Thyroid gland (tissue), 4 donors: Measurements from ENCODE around the gene GATA6. TPM values are rescaled to one million over a fixed set of nuclear protein-coding genes. Genes with fewer than 3 reads are reported as not detected.
"Not testable (repeated sequence)": the region's sequence is repeated elsewhere in the genome, so short reads cannot be mapped to it uniquely, and the experiment has no call there.

ENCODE experiments used
- DNase-seq, 2 donors: peaks; one replicate each; pipeline ENCODE4 v3.0.0-alpha.2; 2019
- H3K27ac ChIP-seq, 3 donors: fragments of 200-600 bp; sonication (generic); 1 replicate in 2 of 3; 2 replicates in 1 of 3; pipeline ENCODE4 v1.5.1; 2016 to 2019; ENCODE audit warnings: mild to moderate bottlenecking in 1 of 3, moderate library complexity in 1 of 3
- H3K27me3 ChIP-seq: fragments of 200-600 bp; sonication (generic); one replicate; pipeline ENCODE4 v1.5.1; 2019
- H3K36me3 ChIP-seq, 2 donors: fragments of 200-600 bp; sonication (generic); one replicate each; pipeline ENCODE4 v1.5.1; 2016 to 2019
- H3K4me1 ChIP-seq, 2 donors: fragments of 200-600 bp; sonication (generic); one replicate each; pipeline ENCODE4 v1.5.1; 2017 to 2019
- H3K4me3 ChIP-seq, 3 donors: fragments of 200-600 bp; sonication (generic); replicated peaks in 1 of 3; 1 replicate in 2 of 3; 2 replicates in 1 of 3; pipeline ENCODE4 v1.5.1; 2016; ENCODE audit warnings: mild to moderate bottlenecking in 1 of 3
- H3K9me3 ChIP-seq: fragments of 200-600 bp; sonication (generic); one replicate; pipeline ENCODE4 v1.5.1; 2017
- CTCF ChIP-seq, 6 experiments: fragments of 200-600 bp in 3 of 6; fragments of 450-650 bp in 3 of 6; sonication (generic) in 3 of 6; IDR thresholded peaks; one replicate each; pipeline ENCODE4 v1.5.1; 2016 to 2019; ENCODE audit warnings: antibody characterized with exemption in 6 of 6, mild to moderate bottlenecking in 2 of 6, inconsistent platforms in 1 of 6, moderate library complexity in 1 of 6
- POLR2A ChIP-seq, 2 donors: fragments of 450-650 bp; IDR thresholded peaks; one replicate each; pipeline ENCODE4 v1.6.1; 2017; ENCODE audit warnings: antibody characterized with exemption in 2 of 2, mild to moderate bottlenecking in 2 of 2, moderate library complexity in 1 of 2
- WGBS, 2 donors: methylation state at CpG; one replicate each; pipeline ENCODE4 v1.1.5; 2017; 5-methylcytosine and 5-hydroxymethylcytosine counted together
- intact Hi-C: fragments of 100-400 bp; cut with DNase I; formaldehyde crosslinking; loops from one replicate; pipeline ENCODE4 v1.15.1; 2023
- total RNA-seq, 4 donors: library from RNA; depleted of rRNA; stranded (reverse); fragments of >200 nt; gene quantifications; one replicate each; pipeline ENCODE4 v1.2.3, GENCODE V29; 2016

GATA6 gene
- total RNA-seq, 4 donors from 2014 or later, result 8.5 to 18.9 (median 15.1) TPM

DNA sequence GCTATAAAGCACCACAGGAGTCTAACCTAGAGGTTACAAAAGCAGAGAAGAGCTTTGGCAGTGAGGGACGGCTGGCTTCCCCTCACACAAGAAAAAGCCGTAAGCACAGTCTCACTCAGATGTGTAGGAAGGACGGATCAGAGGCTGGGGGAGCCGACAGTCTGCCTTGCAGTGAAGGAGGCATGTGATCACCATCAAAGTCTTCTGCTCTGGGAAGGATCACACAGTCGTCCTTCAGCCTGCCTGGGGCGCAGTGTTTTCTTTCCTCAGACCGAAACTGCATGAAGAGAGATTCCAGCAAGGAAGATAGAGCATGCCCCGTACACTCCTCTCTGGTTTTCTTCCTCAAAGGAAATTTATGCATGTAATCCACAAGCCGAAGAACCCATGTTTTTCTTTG is 24.1 kb downstream of the GATA6 start:
- Histone ChIP-seq H3K36me3 (no peaks in the 10 kb centered on the region), H3K4me3 (no peak overlapping the region), H3K9me3 (no peaks in the 10 kb centered on the region), H3K27ac (no peak overlapping the region), H3K4me1 (peaks cover 7 to 10% of the 10 kb centered on the region in 2 donors), H3K27me3 (no peaks in the 10 kb centered on the region)
- intact Hi-C loops, result no loop called here
- 69 to 71% methylated on average over 9 of the region's 9 CpGs for WGBS, 2 donors
- no peak for TF ChIP-seq CTCF (IDR thresholded peaks at IDR 0.05)
- TF ChIP-seq POLR2A (IDR thresholded peaks at IDR 0.05), result no peak
- no peak for DNase-seq

- Histone ChIP-seq H3K36me3 (no peaks in the 10 kb centered on the region), H3K4me1 (peaks cover 7 to 10% of the 10 kb centered on the region in 2 donors), H3K9me3 (no peaks in the 10 kb centered on the region), H3K27me3 (no peaks in the 10 kb centered on the region), H3K4me3 (no peak overlapping the region), H3K27ac (no peak overlapping the region)
- intact Hi-C loops, result no loop called here
- DNase-seq, result no peak
- 40 to 44% methylated on average over 7 of the region's 7 CpGs for WGBS, 2 donors
- TF ChIP-seq POLR2A (IDR thresholded peaks at IDR 0.05) (no peak), CTCF (IDR thresholded peaks at IDR 0.05) (no peak)
Measured at GRCh38 chr18:22194151-22194598, 24.8 kb downstream of the GATA6 start.

DNA sequence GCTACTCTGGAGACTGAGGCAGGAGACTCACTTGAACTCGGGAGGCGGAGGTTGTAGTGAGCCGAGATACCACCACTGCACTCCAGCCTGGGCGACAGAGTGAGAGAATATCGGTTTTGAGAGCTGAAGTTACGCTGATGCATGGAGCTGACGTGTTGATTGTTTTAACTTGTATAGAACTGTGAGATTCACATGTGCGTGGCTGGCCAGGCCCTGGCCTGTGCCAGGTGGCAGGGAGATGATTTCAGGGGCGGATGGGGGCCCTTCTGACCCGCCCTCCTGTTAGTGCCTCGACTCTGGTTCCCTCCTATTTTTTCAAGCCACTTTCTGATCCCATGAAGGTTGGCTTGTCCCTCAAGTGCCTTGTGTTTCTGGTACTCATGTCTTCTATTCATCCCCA is 25.7 kb downstream of the GATA6 start:
- Histone ChIP-seq H3K4me1 (peaks cover 7 to 10% of the 10 kb centered on the region in 2 donors), H3K9me3 (no peaks in the 10 kb centered on the region), H3K27me3 (no peaks in the 10 kb centered on the region), H3K27ac (no peak overlapping the region), H3K36me3 (no peaks in the 10 kb centered on the region), H3K4me3 (no peak overlapping the region)
- 86% methylated on average over 11 of the region's 11 CpGs for WGBS, 2 donors
- DNase-seq, result no peak
- TF ChIP-seq POLR2A (IDR thresholded peaks at IDR 0.05) (no peak), CTCF (IDR thresholded peaks at IDR 0.05) (no peak)
- intact Hi-C loops, result no loop called here

DNA sequence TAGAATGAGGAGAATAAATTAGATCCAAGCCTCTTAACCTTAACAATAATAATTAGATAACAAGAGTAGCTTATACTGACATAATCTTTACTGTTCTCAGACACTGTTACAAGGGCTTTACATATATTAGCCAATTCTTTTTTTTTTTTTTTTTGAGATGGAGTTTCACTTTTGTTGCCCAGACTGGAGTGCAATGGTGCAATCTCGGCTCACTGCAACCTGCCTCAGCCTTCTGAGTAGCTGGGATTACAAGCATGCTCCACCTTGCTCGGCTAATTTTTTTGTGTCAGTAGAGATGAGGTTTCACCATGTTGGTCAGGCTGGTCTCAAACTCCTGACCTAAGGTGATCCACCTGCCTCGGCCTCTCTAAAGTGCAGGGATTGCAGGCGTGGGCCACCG is 27.6 kb downstream of the GATA6 start:
- not testable (repeated sequence) for DNase-seq

GRCh38 chr18:22197668-22198067 is 28.3 kb downstream of the GATA6 start:
- Histone ChIP-seq H3K4me3 (no peak overlapping the region), H3K27me3 (no peaks in the 10 kb centered on the region), H3K36me3 (peaks cover 0 to 8% of the 10 kb centered on the region in 2 donors), H3K27ac (no peak overlapping the region), H3K9me3 (no peaks in the 10 kb centered on the region), H3K4me1 (peaks cover 7 to 10% of the 10 kb centered on the region in 2 donors)
- intact Hi-C loops, result no loop called here
- DNase-seq, result no peak
- 81 to 92% methylated on average over 2 of the region's 2 CpGs for WGBS, 2 donors
- TF ChIP-seq CTCF (IDR thresholded peaks at IDR 0.05), result no peak
- TF ChIP-seq POLR2A (IDR thresholded peaks at IDR 0.05), result no peak

More for the DNA sequence above, 27.6 kb downstream of the GATA6 start:
- H3K36me3 ChIP-seq, H3K27ac ChIP-seq, intact Hi-C loops, H3K4me1 ChIP-seq, H3K27me3 ChIP-seq, H3K4me3 ChIP-seq, H3K9me3 ChIP-seq: not testable (repeated sequence)
- 87 to 91% methylated on average over 5 of the region's 5 CpGs for WGBS, 2 donors

DNA sequence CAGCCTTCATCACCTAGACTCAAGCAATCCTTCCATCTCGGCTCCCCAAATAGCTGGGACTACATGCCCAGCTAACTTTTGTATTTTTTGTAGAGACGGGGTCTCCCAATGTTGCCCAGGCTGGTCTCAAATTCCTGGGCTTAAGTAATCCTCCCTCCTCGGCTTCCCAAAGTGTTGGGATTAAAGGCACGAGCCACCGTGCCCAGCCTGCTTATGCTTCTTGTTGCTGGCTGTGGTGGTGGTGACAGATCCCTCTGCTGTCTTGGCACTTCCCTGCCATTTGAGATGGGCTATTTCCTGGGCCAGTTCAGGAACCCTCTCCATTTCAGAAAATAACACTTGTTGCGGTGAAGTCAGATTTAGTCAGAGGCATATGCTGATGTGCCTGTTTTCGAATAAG is 28.8 kb downstream of the GATA6 start:
- Histone ChIP-seq H3K4me1 (peaks cover 7 to 10% of the 10 kb centered on the region in 2 donors), H3K4me3 (no peak overlapping the region), H3K27ac (no peak overlapping the region), H3K36me3 (peaks cover 0 to 8% of the 10 kb centered on the region in 2 donors), H3K27me3 (no peaks in the 10 kb centered on the region), H3K9me3 (no peaks in the 10 kb centered on the region)
- intact Hi-C loops, result no loop called here
- TF ChIP-seq CTCF (IDR thresholded peaks at IDR 0.05) (no peak), POLR2A (IDR thresholded peaks at IDR 0.05) (no peak)
- 89 to 94% methylated on average over 7 of the region's 7 CpGs for WGBS, 2 donors
- no peak for DNase-seq
